Fibroblast of villous mesenchyme (primary cell): ENCODE data around the gene ARL13A. TPM values are rescaled to one million over a fixed set of nuclear protein-coding genes. Genes with fewer than 3 reads are reported as not detected.
A peak's percentile ranks its signal among the peaks of the same experiment; 100 is the strongest.
"Not testable (repeated sequence)": the region's sequence is repeated elsewhere in the genome, so short reads cannot be mapped to it uniquely, and the experiment has no call there.

ENCODE experiments used
- DNase-seq: peaks from one replicate; pipeline ENCODE4 v3.0.0-alpha.2; 2010; ENCODE audit warnings: low read depth
- H3K4me3 ChIP-seq: 2 replicates; pipeline ENCODE4 v1.5.1; 2011; ENCODE audit warnings: low read depth, mild to moderate bottlenecking, low read length
- total RNA-seq: library from RNA; depleted of rRNA; stranded (reverse); fragments of >200 nt; gene quantifications from 2 replicates; pipeline ENCODE4 v1.2.3, GENCODE V29; 2012
- TF ChIP-seq, protein P1 (sequence below): IDR thresholded peaks from 2 replicates; pipeline ENCODE4 v1.5.1; 2012; ENCODE audit warnings: low read depth, mild to moderate bottlenecking, low read length; ENCODE audit not compliant: insufficient read depth

Gene ARL13A
- total RNA-seq, 1 donor, result not detected

DNA sequence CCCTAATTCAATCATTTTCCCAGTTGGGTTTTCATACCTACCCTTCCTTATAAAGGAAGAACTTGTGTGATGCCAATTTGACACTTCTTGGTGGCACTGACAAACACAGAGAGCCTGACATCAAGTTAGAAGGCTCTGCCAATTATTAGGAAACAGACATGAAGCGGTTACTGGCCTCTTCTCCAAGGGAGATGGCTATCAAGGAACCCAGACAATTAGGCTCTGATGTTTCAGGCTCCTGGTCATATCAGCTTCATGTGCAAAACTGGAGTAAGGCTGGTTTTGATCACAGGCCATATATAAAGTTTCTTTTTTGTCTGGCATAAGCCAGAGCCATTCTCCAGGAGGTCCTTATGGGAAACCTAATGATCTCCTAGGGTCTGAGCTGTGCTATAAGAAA, 428 bp downstream of the ARL13A start:
- no peak overlapping the region for H3K4me3 ChIP-seq
- DNase-seq, result no peak
- TF ChIP-seq, protein P1, sequence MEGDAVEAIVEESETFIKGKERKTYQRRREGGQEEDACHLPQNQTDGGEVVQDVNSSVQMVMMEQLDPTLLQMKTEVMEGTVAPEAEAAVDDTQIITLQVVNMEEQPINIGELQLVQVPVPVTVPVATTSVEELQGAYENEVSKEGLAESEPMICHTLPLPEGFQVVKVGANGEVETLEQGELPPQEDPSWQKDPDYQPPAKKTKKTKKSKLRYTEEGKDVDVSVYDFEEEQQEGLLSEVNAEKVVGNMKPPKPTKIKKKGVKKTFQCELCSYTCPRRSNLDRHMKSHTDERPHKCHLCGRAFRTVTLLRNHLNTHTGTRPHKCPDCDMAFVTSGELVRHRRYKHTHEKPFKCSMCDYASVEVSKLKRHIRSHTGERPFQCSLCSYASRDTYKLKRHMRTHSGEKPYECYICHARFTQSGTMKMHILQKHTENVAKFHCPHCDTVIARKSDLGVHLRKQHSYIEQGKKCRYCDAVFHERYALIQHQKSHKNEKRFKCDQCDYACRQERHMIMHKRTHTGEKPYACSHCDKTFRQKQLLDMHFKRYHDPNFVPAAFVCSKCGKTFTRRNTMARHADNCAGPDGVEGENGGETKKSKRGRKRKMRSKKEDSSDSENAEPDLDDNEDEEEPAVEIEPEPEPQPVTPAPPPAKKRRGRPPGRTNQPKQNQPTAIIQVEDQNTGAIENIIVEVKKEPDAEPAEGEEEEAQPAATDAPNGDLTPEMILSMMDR, result no peak

DNA sequence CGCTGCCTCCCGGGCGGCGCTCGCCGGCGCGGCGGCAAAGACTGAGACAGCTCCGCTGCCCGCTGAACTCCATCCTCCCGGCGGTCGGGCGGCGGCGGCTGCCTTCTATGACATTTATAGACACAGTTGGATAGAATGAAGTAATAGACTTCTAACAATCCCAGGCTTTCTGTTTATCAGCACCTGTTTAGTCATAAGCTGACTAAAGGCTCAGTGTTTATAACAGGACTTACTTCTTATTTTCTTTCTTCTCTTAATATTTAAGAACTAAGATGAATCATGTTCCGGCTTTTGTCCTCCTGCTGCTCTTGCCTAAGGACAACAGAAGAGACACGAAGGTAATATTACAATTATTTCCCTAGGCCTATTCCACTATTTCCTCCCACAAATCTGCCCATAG, 3.9 kb downstream of the ARL13A start:
- TF ChIP-seq, protein P1, result no peak
- peak; percentile 10 for DNase-seq
- H3K4me3 ChIP-seq, result no peak overlapping the region

DNA sequence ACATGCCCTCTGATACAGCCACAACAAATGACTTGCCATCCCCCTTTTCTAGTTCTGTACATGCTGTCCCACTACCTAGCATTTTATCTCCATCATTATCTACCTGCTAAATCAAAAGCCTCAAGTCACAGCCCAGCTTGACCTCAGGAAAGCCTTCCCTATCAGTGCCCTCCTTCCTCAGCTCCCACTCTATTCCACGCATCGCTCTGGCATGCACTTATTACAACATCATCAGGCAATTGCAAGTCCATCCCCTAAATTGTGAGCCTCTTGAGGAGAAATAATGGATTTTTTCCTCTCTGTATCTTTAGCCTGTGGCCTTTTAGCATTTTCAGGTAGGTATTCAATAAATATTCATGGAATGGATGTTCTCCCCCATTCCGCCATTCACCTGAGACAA, 5.7 kb downstream of the ARL13A start:
- no peak overlapping the region for H3K4me3 ChIP-seq
- DNase-seq, result peak; percentile 10
- TF ChIP-seq, protein P1, result no peak

DNA sequence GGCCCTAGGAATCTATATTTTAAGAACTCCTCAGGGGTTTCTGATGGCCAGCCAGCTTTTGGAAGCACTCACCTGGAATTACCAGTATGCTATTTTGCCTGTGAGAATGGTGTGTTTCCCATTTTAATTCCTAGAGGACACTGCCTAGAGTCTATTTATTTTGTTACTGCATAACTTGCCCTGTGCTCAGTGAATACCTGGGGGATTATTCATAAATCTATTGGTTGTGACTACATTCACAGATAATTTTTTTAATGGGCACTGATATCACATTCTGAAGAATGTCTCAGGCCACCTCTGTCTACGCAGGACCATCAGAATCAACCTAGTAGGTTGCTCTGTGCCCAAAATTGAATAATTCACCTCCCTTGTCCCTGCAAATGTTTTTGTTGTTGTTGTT, 6.7 kb downstream of the ARL13A start:
- DNase-seq, result no peak

DNA sequence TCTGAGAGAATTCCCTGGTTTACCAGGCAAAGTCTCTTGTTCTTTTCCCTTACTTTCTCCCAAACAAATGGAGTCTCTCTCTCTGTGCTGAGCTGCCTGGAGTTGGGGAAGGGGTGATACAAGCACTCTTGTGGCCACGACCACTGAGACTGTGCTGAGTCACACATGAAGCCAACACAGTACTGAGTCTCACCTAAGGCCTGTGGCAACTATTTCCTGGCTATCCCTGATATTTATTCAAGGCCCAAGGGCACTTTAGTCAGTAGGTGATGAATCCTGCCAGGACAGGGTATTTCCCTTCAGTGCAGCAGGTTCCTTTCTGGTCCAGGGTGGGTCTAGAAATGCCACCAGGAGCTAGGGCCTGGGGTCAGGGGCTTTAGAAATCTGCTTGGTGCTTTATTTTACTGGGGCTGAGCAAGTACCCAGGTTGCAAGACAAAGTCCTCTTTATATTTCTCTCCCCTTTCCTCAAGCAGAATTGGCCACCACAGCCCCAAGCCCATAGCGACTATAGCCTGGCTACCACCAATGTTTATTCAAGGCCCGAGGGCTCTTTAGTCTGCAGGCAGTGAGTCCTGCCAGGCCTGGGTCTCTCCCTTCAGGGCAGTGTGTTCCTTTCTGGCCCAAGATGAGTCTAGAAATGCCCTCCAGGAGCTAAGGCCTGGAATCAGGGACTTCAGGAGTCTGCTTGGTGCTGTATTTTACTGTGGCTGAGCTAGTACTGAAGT, 10.5 kb downstream of the ARL13A start:
- no peak overlapping the region for H3K4me3 ChIP-seq
- DNase-seq, result no peak
- TF ChIP-seq, protein P1, result no peak

More for the DNA sequence above, 6.7 kb downstream of the ARL13A start:
- TF ChIP-seq, protein P1, result no peak
- no peak overlapping the region for H3K4me3 ChIP-seq

DNA sequence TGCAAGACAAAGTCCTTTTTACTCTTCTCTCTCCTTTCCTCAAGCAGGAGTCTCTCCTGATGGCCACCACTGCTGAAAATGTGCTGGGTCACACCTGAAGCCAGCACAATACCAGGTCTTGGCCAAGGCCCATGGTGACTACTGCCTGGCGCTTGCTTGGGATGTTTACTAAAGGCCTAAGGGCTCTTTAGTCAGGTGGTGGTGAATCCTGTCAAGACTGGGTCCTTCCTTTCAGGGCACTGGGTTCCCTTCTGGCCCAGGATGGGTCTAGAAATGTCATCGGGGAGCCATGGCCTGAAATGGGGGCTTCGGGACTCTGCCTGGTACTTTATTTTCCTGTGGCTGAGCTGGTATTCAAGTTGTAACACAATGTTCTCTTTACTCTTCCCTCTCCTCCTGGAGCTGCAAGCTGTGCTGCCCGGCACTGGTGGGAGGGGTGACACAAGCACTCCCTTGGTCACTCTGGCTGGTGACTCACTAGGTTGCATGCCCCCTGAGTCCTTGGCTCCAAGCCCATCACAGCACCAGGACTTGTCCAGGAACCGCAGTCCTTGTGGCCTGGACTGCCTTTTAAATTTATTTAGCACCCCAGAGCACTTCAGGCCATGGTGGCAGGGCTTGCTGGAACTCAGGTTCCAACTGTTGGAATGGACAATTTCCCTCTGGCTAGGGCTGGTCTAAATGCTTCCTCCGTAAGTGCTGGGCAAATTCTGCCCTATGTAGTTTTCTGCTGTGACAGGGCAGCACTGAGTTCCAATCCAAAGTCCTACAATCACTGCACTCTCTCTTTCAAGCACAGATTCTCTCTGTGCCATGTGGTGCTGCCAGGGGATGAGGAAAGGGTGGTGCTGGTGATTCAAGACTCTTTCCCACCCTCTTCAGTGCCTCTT, 11.3 kb downstream of the ARL13A start:
- DNase-seq, result peak; percentile 61
- TF ChIP-seq, protein P1, result no peak
- no peak overlapping the region for H3K4me3 ChIP-seq

DNA sequence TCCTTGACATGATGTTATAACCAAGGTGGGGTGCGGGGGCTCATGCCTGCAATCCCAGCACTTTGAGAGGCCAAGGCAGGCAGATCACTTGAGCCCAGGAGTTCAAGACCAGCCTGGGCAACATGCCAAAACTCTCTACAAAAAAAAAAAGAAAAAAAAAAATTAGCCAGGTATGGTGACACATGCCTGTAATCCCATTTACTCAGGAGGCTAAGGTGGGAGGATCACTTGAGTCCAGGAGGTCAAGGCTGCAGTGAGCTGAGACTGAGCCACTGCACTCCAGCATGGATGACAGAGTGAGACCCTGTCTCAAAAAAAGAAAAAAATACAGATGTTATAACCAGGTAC, 12.0 kb downstream of the ARL13A start:
- H3K4me3 ChIP-seq, DNase-seq: not testable (repeated sequence)
